HFFc6 (cell line): Measurements from ENCODE around the gene ANLN. TPM values are rescaled to one million over a fixed set of nuclear protein-coding genes. Genes with fewer than 3 reads are reported as not detected.

Experiments used
- DNase-seq: peaks from one replicate; pipeline ENCODE4 v3.0.0-alpha.2; 2018
- H3K27ac Mint-ChIP-seq: 2 replicates; pipeline ENCODE4 v1.8.0; 2020; ENCODE audit warnings: mild to moderate bottlenecking, mixed read lengths
- H3K27me3 Mint-ChIP-seq: 2 replicates; pipeline ENCODE4 v1.8.0; 2021; ENCODE audit warnings: mild to moderate bottlenecking, moderate library complexity, mixed read lengths; ENCODE audit not compliant: insufficient read depth
- H3K36me3 Mint-ChIP-seq: 2 replicates; pipeline ENCODE4 v1.8.0; 2021; ENCODE audit warnings: low read depth, mixed read lengths
- H3K4me1 Mint-ChIP-seq: 2 replicates; pipeline ENCODE4 v1.8.0; 2020; ENCODE audit warnings: low read depth, mixed read lengths
- H3K4me3 Mint-ChIP-seq: 2 replicates; pipeline ENCODE4 v1.8.0; 2020; ENCODE audit warnings: mild to moderate bottlenecking, moderate library complexity, mixed read lengths
- H3K9me3 Mint-ChIP-seq: 2 replicates; pipeline ENCODE4 v1.8.0; 2020; ENCODE audit warnings: mild to moderate bottlenecking, mixed read lengths
- CTCF ChIP-seq: fragments of 200-600 bp; sonication (generic); IDR thresholded peaks from 2 replicates; pipeline ENCODE4 v1.5.0; 2021; ENCODE audit warnings: antibody characterized with exemption, mild to moderate bottlenecking
- total RNA-seq, 6 experiments: library from RNA; stranded (reverse); fragmentation: NEBNext Ultra II Directional; extraction: Animal tissue kit (Norgen Biotek cat#: 25700); gene quantifications; 2 replicates in 1 of 6; 3 replicates in 5 of 6; pipeline ENCODE4 v1.2.3, GENCODE V29; 2021

ANLN gene
- total RNA-seq, 6 experiments from 2014 or later = 109 to 291 (median 233) TPM

DNA sequence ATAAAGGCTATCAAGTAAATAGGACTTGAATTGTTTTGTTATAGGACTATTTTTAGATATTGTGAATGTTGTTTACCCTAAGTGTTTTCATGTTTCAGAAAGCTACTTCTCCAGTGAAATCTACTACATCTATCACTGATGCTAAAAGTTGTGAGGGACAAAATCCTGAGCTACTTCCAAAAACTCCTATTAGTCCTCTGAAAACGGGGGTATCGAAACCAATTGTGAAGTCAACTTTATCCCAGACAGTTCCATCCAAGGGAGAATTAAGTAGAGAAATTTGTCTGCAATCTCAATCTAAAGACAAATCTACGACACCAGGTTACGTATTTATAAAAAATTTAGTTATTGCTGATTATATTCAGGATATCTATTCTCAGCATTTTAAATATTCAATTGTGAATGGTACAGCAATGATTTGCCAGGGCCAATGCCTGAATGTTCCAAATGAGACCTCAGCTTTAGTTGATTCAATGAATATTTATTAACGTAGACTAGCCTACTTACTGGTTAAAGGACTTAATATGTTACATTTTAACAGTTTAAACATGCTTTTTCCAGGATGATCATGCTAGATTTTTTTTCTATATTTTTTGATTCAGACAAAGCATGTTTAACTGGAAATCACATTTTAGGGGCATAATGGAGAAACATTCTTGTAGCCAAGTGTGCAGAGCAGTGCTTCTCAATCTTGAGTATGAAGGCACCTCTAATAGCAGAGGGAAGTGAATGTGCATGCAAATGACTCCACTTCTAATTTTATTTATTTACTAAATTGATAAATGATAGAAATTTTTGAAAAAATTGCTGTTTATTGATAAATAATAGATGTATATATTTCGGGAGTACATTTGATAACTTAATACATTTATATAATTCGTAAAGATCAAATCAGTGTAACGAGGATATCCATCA is 18.2 kb downstream of the ANLN start:
- TF ChIP-seq CTCF = no peak
- no peak overlapping the region; the same call in 1 of the 2 replicates for H3K27ac Mint-ChIP-seq

DNA sequence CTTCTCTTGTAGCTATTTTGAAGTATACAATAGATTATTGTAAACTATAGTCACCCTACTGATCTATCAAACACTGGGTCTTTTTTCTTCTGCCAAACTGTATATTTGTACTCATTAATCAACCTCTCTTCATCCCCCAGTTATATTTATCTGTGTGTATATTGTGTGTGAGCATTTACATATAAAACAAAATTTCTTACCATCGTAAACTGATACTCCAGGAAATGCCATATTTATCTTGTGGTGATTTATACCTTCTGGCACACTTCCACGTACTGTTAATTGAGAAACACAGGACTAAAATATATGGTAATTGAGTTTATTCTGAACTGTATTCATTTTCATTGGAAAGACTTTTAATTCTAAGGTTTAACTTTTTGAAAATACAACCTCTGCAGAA is 18.9 kb downstream of the ANLN start:
- H3K4me1 Mint-ChIP-seq = peaks cover 43% of the 10 kb centered on the region
- DNase-seq = no peak
- H3K27ac Mint-ChIP-seq = peak overlapping the region; percentile 6
- H3K36me3 Mint-ChIP-seq = peaks cover 18% of the 10 kb centered on the region
- no peaks in the 10 kb centered on the region for H3K27me3 Mint-ChIP-seq
- no peaks in the 10 kb centered on the region for H3K9me3 Mint-ChIP-seq
- no peak overlapping the region for H3K4me3 Mint-ChIP-seq
- no peak for TF ChIP-seq CTCF

More for the DNA sequence above, 18.2 kb downstream of the ANLN start:
- no peak for DNase-seq
- peaks cover 25% of the 10 kb centered on the region for H3K36me3 Mint-ChIP-seq
- H3K4me1 Mint-ChIP-seq = peaks cover 50% of the 10 kb centered on the region
- no peak overlapping the region for H3K4me3 Mint-ChIP-seq
- H3K9me3 Mint-ChIP-seq = no peaks in the 10 kb centered on the region
- no peaks in the 10 kb centered on the region for H3K27me3 Mint-ChIP-seq

DNA sequence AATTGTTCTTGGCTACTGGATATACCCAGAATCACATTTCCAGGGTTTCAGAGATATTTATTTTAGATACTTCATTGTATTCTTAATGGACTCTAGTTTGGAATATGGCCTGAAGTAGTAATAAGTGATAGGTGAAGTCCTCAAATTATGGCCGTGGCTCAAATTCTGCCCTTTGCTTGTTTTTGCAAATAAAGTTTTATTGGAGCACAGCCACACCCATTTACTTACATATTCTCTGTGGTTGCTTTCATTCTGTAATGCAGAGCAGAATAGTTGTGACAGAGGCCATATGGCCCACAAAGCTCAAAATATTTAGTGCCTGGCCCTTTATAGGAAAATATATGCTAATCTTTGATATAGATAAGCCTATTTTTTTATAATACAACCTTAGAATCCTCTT is 19.5 kb downstream of the ANLN start:
- Mint-ChIP-seq H3K9me3 (no peaks in the 10 kb centered on the region), H3K27me3 (no peaks in the 10 kb centered on the region), H3K27ac (no peak overlapping the region), H3K36me3 (peaks cover 16% of the 10 kb centered on the region), H3K4me1 (peaks cover 41% of the 10 kb centered on the region), H3K4me3 (no peak overlapping the region)
- no peak for DNase-seq
- TF ChIP-seq CTCF = no peak

- Mint-ChIP-seq H3K9me3 (no peaks in the 10 kb centered on the region), H3K27me3 (no peaks in the 10 kb centered on the region), H3K4me1 (no peaks in the 10 kb centered on the region), H3K36me3 (peaks cover 5% of the 10 kb centered on the region; the same call in 1 of the 2 replicates), H3K4me3 (no peak overlapping the region), H3K27ac (no peak overlapping the region; the same call in 1 of the 2 replicates)
- no peak for DNase-seq
- no peak for TF ChIP-seq CTCF
Measured at GRCh38 chr7:36415144-36415543, 25.5 kb downstream of the ANLN start.

DNA sequence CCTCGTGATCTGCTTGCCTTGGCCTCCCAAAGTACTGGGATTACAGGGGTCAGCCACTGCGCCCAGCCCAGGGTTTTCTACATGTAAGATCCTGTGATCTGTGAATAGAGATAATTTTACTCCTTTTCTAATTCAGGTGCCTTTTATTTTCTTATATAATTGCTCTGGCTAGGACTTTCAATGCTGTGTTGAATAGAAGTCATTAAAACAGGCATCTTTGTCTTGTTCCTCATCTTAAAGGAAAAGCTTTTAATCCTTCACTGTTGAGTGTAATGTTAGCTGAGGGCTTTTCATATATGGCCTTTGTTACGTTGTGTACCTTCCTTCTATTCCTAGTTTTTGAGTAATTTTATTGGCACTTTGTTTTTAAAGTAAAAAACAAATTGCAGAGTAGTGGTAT is 26.6 kb downstream of the ANLN start:
- Mint-ChIP-seq H3K4me3 (no peak overlapping the region), H3K9me3 (no peaks in the 10 kb centered on the region), H3K36me3 (peaks cover 5% of the 10 kb centered on the region; the same call in 1 of the 2 replicates), H3K4me1 (no peaks in the 10 kb centered on the region), H3K27me3 (no peaks in the 10 kb centered on the region), H3K27ac (no peak overlapping the region)
- no peak for TF ChIP-seq CTCF
- DNase-seq = no peak
